ENCODE results near the gene DIAPH2.
"Not testable (repeated sequence)": the region's sequence is repeated elsewhere in the genome, so short reads cannot be mapped to it uniquely, and the experiment has no call there.

The DIAPH2 gene

DNA sequence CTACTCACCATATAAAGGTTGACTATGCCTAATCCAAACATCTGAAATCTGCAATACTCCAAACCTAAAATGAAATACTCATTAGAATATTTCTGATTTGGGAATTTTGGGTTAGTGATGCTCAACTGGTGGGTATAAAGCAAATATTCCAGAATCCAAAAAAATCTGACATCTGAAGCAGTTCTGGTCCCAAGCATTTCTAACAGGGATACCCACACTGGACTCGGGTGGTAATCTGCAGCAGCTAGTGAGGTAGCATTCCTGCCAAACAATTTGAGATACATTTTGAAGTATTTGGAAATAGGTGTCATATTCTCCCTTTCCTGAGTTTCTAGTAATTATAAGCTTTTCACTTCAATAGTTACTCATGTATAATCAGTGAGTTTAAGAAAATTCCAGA lies 149.5 kb downstream of the DIAPH2 start:
- DNase-seq: no peak

DNA sequence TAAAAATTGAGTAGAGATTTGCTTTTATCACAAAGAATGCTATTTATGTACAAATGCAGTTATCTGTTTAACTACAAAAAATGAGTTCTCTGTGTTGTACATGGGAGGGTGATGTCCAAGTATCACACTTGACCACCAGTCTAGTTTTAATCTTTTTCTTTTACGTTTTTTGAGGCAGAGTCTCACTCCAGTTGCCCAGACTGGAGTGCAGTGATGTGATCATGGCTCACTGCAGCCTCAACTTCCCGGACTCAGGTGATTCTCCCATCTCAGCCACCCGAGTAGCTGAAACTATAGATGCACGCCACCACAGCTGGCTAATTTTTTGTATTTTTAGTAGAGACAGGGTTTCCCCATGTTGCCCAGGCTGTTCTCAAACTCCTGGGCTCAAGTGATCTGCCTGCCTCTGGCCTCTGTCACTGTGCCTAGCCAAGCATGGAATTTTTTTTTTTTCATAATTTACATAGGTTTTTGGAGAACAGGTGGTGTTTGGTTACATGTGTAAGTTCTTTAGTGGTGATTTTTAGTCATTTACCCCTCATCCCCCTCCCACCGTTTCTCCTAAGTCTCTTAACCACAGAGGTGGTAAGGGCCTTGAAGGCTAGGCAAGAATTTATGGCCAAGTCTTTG lies 151.1 kb downstream of the DIAPH2 start:
- no peak for DNase-seq

DNA sequence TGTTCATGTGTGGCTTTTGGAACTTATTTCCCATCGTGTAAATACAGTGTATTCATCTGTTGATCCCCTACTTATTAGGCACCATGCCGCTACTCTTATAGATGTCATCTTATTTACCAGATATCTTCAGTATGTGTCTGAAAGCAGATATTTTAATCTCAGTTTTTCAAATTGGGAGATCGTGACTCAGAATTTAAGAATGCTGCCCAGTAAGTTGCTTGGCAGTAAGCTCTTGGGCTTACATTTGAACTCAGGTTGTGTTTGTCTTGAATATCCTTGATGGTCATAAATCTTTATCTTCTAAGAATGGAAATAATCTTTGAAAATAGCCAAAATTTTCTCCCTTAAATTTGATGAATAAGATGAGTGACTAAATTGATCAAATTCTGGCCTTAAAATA lies 153.2 kb downstream of the DIAPH2 start:
- no peak for DNase-seq

DNA sequence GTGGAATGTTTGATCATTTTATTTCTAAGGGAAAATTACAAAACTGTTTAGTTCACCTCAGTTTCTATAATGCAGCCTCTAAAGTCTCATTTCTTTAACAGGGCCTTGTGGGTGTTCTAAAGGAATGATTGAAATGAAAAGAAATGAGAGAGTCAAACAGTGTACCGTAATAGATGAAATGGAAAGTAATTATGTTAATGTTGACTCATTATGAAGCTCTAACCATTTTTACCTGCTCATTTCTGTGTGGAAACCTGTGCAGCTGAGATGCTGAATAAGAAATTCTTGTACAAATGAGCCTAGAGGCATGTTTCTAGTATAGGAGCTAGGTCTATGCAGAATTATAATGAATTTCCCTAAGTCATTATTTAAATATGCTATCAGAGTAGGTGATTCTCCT lies 153.9 kb downstream of the DIAPH2 start:
- no peak for DNase-seq

DNA sequence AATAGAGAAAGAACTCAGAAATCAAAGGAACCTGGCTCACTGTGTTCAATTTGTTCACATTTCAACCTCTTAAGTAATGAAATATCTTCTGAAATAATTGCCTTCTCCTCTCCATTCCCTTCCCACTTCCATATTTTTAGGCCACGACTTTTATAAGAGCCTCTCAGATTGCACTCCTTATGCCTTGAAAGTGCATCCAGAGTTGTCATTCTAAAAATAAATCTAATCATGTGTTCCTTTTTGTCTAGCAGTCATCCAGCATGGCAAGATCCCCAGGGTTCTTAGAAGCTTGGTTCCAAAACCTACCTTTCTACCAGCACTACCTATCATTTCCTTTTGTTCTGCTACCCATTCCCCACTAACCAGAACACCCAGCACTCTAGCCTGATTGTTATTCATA lies 156.7 kb downstream of the DIAPH2 start:
- no peak for DNase-seq

DNA sequence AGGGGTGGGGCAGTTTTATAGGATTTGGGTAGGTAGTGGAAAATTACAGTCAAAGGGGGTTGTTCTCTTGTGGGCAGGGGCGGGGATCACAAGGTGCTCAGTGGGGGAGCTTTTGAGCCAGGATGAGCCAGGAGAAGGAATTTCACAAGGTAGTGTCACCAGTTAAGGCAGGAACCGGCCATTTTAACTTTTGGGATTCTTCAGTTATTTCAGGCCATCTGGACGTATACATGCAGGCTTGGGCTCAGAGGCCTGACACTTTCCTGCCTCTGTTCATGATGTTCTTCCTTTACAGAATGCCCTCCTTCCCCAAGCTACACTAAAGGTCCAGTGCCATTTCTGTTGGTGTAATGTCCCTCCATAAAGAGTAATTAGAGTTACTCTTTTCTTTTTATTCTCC lies 157.2 kb downstream of the DIAPH2 start:
- DNase-seq: not testable (repeated sequence)

DNA sequence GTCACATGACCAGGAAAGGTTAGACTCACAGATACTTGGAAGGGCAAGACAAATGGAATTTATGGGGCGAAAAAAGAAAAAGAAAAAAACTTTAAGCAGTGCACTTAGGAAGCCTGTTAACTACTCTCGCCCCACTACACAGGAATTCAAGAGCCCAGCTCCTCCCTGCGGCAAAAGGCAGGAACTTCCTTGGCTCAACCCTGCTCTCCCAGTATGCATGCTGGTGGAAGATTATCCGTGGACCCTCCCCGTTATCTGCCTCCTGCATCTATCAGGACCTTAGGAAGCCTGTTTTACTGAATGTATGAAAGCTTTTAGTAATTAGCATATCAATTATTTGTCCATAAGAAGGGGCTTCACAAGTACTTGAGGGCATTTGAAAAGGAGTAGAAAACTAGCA lies 158.9 kb downstream of the DIAPH2 start:
- DNase-seq: no peak

DNA sequence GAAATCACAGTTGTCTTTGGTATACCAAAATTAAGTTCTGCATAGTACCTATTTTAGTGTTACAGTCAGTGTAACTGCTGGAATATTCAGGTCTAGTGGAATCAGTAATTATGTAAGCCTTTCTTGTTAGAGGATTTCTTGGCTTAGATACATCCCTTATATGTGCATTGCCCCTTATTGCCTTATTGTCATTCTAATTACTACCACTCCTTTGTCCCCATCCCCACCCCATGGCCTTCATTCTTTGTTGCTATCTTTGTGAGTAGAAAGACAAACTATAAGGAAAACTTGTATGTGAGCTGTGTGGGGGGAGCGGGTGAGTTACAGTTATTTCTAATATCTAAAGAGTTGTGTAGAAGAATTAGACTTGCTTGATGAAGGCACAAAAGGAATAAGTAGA lies 162.2 kb downstream of the DIAPH2 start:
- DNase-seq: no peak

DNA sequence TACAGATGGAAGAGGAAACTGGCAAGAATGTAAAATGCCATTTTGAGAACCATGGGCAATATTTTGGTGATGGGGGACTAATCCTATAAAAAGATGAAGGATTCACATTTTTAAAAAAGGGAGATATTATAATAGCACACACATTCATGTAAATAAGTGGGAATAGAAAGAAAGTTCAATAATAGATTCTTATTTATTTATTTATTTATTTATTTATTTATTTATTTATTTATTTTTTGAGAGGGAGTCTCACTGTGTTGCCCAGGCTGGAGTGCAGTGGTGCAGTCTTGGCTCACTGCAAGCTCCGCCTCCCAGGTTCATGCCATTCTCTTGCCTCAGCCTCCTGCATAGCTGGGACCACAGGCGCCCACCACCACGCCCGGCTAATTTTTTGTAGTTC lies 174.8 kb downstream of the DIAPH2 start:
- DNase-seq: not testable (repeated sequence)

DNA sequence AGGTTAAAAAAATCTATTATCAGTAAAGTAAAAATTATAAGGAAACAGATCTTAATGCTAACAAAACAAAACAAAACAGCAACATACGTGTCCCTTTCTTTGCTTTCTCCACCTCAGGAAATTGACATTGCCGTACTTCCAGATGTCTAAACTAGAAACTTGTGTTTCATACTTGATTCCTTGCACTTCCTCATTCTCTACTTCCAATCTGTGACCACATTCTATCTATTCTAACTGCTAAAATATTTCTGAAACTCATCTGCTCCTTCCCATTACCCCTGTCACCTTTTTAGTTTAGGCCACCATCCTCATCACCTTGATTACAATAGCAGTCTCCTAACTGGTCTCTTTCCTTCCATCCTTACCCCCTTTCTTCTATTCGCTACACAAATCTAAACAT lies 176.6 kb downstream of the DIAPH2 start:
- DNase-seq: no peak

DNA sequence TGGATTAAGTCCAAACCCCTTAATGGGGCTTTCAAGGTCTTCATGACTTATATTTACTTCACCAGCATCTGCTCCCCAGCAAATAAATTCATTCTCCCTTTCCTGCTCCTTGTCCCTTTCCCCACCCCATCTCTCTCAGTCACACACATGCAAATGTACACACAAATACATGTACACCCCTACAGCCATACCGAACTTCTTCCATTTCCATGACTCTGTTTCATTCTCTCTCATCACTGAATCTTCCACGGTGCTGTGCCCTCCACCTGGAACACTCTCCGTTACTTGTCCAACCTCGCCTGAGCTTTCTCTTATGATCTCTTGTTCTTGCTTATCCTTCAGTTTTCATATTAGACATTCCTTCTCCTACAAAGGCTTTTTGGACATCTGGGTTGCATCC lies 177.0 kb downstream of the DIAPH2 start:
- no peak for DNase-seq

DNA sequence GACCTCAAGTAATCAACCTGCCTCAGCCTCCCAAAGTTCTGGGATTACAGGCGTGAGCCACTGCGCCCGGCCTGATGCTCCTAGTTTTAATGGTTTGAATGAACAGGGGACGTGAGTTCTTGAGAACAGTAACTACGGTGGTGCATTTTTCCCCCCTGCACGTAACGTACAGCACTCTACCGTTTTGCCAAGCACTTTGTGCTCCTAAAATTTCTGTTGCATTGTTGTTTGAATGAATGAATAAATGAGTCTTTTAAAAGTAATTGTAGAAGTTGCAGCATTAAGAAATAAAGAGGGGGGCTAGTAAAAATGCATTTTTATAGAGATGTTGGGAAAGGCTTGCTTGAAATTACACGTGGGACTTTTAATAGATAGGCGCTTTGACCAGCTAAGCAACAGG lies 199.0 kb downstream of the DIAPH2 start, which contains the start of gene RPA4:
Gene RPA4 (plus strand): TSS at position 301 of the 400 bp plus-strand sequence. CDS start 403 bp downstream, outside the sequence.
- no peak for DNase-seq

DNA sequence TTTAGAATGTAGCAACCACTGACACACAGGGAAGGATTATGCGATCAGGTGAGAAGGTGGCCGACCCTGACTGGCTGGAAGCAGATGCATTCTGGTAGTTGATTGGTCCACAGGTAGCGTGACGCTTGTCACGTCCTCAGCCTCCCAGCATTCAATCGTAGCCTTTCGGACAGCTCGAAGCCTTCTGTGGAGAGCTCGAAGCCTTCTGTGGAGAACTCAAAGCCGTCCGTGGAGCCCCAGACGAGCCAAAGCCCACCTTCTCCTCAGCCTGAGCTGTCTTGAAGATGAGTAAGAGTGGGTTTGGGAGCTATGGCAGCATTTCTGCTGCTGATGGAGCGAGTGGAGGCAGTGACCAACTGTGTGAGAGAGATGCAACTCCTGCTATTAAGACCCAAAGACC lies 199.4 kb downstream of the DIAPH2 start:
- no peak for DNase-seq

DNA sequence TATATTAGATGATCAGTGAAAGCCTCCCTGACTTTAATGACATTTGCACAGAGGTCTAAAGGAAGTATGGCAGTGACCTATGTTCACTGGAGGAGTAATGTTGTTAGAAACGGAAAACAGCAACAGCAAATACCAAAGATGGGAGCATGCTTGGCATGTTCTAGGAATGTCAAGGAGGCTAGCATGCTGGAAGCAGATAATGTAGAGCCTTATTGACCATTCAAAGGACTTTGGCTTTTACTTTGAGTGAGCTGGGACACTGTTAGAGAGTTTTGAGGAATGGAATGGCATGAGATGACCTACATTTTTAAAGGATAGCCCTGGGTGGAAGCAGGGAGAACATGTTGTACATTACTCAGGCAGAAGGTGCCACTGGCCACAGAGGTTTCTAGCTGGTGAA lies 205.1 kb downstream of the DIAPH2 start:
- no peak for DNase-seq

DNA sequence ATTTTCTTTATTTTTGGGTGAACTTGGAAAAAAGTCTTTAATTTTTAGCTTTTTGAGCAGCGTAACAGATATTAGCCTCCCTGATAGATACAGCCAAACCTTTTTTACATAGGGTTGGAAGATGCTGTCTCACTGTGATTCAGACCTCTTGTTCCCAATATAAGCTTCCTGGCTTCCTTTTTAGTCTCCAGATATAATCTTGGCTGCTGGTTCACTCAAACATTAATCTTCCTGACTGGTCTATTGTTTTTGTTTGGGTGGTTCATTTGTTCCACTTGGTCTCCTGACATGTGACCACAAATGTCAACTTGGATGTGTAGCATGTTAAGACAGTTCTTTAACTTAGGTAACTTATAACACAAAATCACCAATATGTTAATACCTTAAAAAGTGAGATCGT lies 222.1 kb downstream of the DIAPH2 start:
- DNase-seq: no peak

DNA sequence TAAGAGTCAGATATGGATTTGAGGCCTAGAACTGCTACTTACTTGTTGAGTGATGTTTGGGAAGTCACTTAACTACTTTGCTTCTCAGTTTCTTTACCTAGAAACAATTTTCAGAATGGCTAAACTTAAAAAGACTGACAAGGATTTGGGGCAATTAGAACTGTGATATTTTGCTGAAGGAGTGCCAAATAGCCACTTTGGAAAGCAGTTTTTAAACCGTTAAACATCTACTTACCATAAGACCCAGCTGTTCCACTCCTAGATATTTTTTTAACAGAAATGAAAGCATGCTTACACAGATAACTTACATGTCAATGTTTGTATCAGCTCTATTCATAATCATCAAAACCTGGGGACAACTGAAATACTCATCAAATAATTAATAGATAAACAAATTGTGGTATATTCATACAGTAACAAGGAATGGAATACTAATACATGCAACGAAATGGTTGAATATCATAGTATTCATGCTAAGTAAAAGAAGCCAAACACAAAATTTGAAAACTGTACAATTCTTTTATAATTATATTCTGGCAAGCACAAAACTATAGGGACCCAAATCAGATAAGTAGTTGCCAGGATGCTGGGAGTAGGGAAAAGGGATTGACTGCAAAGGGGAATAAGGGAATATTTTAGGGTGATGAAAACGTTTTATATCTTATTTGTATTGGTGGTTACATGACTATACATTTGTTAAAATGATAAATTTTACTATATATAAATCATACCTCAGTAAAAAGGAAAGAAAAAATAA lies 223.1 kb downstream of the DIAPH2 start:
- no peak for DNase-seq

DNA sequence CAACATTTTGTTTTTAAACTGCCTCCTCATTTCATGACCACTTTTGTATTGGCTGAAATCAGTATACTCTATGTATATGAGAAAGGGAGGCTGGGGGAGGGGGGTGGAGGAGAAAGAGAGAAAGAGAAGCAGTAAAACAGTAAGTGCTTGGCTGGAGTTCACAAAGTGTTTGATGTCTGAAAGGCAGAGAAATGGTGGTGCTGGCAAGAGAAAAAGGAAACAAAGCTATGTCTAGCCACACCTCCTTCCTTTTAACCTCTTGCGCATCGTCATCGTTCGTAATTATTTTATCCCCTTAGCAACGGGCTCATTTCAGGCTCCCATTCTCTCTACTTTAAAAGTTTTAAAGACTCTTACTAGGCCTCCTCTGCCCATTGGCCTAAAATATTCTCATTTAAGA lies 224.6 kb downstream of the DIAPH2 start:
- no peak for DNase-seq

DNA sequence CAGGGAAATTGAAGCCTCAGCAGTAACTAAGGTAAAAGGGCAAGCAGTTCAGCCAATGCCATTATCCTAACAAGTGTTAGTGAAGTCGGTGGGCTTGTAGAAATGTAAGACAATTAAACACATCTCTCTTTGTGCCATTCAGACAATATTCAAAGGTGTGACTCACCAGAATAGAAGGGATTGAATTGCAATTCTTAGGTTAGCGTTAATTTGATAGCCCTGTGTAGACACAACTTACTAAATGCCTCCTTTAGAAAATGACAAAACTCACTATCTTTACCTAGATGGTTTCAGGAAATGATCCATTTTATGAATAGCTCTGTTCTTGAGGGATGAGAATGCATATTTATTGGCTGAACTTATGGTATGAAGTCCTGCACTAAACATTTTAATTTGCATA lies 234.2 kb downstream of the DIAPH2 start:
- DNase-seq: no peak

DNA sequence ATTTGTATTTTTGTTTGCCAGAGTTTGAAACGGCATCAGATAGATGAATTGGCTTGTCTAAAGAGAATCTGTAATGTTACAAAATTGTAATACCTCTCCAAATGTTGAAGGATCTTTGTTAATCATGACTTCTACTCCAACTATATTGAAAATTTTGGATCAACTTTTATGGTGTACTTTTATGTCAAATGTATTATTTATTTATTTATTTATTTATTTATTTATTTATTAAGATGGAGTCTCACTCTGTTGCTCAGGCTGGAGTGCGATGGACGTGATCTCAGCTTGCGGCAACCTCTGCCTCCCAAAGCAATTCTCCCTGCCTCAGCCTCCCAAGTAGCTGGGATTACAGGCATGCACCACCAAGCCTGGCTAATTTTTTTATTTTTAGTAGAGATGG lies 235.0 kb downstream of the DIAPH2 start:
- DNase-seq: no peak

DNA sequence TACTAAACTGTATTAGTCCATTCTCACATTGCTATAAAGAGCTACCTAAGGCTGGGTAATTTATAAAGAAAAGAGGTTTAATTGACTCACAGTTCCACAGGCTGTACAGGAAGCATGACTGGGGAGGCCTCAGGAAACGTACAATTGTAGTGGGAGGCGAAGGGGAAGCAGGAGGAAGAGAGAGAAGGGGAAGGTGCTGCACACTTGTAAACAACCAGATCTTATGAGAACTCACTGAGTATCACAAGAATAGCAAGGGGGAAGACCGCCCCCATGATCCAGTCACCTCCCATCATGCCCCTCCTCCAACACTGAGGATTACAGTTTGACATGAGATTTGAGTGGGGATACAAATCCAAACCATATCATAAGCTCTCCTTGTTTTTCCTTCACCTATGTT lies 239.9 kb downstream of the DIAPH2 start:
- no peak for DNase-seq

DNA sequence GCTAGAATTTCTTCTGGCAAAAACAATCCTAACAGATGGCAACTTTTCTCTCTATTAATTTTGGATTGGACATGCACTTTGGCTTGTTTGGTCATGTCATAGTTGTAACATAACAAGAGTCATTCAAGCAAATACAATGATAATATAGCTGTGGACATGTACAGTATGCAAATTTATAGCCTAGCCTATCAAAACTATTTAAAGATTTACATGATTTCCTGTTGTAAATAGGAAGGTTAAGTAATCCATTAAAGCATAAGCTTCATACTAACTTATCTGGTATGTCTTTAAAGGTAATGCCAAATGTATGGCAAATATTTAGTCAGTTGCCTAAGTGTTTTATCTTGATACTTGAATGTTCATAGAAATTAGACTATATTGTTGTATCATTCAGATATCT lies 244.4 kb downstream of the DIAPH2 start:
- no peak for DNase-seq

DNA sequence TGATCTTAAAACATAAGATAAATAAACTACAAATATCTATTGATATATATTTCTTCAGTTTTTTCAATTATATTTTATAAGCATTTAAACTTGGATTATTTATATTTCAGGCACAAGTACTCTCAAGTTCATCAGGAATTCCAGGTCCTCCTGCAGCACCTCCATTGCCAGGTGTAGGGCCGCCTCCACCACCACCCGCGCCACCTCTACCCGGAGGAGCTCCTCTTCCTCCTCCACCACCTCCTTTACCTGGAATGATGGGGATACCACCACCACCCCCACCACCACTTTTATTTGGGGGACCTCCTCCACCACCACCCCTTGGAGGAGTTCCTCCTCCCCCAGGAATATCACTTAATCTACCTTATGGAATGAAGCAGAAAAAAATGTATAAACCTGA lies 273.1 kb downstream of the DIAPH2 start:
- DNase-seq: no peak

DNA sequence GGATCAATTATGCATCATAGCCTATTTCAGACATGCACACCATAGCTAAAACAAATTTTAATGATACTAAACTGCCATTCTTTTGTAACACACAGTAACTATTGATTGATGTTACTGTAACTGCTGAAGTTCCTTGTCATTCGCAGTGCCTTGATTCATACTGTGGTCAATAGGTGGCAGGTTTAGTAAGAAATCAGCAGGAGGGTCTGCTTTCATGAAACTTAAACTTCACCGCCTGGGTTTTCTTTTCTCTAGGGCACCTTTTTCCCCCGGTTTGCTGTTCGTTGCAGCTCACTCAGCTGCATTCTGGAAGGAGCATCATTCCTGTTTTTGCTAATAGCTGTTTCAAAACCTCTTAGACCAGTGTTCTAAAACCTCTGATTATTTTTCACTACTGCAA lies 287.2 kb downstream of the DIAPH2 start:
- no peak for DNase-seq

DNA sequence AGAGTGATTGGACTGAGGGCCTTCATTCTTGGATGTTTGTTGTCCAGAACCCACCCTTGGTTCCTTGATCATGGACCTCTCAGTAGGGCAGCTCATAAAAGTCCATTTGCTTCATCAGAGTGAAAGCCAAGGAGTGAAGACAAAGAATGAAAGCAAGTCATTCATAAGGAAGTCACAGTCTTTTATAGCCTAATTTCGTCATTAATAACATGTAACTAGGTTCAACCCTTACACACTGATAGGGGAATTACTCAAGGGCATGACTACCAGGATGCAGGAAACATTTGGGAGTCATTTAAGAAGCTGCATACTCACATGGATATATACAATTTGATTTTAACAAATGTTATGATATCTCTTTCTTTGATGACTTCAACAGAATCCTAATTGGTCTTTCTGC lies 294.3 kb downstream of the DIAPH2 start:
- no peak for DNase-seq

DNA sequence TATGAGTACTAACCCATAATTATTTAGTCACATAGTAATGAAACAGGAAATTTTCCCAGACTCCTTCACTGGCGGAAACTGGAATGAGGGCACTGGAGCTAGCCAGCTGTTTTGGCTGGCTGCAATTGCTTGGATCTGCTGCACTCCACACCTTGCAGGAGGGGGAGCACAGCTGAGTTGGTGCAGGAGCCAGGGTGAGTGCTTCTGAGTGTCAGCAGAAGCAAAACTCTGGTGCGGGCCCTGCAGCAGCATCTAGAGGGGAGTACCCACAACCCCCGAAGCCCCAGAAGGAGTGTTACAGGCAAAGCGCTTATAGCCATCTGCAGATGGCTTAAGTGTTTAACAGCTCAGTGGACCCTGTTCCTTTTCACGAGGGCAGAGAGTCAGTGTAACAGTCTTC lies 295.1 kb downstream of the DIAPH2 start:
- no peak for DNase-seq
